GM12878 (cell line): Measurements from ENCODE around the gene HSPB1. TPM values are rescaled to one million over a fixed set of nuclear protein-coding genes. Genes with fewer than 3 reads are reported as not detected.
A peak's percentile ranks its signal among the peaks of the same experiment; 100 is the strongest.

Experiments used
- ATF7 ChIP-seq: fragments of 450-650 bp; IDR thresholded peaks from 2 replicates; pipeline ENCODE4 v1.6.1; 2016; ENCODE audit warnings: low read depth, mild to moderate bottlenecking
- CBX5 ChIP-seq: sonication (generic); IDR thresholded peaks from 2 replicates; pipeline ENCODE4 v1.6.1; 2016; ENCODE audit warnings: low read depth, moderate library complexity, mild to moderate bottlenecking, inconsistent platforms
- FOXM1 ChIP-seq: IDR thresholded peaks from 2 replicates; pipeline ENCODE4 v1.6.1; 2012; ENCODE audit warnings: low read depth, mild to moderate bottlenecking, inconsistent platforms, low read length, moderate library complexity
- HCFC1 ChIP-seq: fragments of 150-350 bp; IDR thresholded peaks from 2 replicates; pipeline ENCODE4 v1.6.1; 2014; ENCODE audit warnings: low read length
- MAX ChIP-seq: IDR thresholded peaks from 2 replicates; pipeline ENCODE4 v1.6.1; 2012; ENCODE audit warnings: low read depth, low read length, improper control_type of control experiment
- MTA2 ChIP-seq: fragments of 450-650 bp; IDR thresholded peaks from 2 replicates; pipeline ENCODE4 v1.6.1; 2016; ENCODE audit warnings: low read depth, mild to moderate bottlenecking, moderate library complexity
- MXI1 ChIP-seq: fragments of 150-350 bp; IDR thresholded peaks from 2 replicates; pipeline ENCODE4 v1.6.1; 2011; ENCODE audit warnings: low read depth, mild to moderate bottlenecking, inconsistent platforms, low read length, improper control_type of control experiment
- MYC ChIP-seq: IDR thresholded peaks from 2 replicates; pipeline ENCODE4 v1.6.1; 2011; ENCODE audit warnings: mild to moderate bottlenecking, low read length, moderate library complexity, inconsistent platforms; ENCODE audit not compliant: insufficient read depth, insufficient replicate concordance, insufficient read length, severe bottlenecking
- NKRF ChIP-seq: fragments of 450-650 bp; conservative IDR thresholded peaks from 2 replicates; pipeline ENCODE4 v1.6.1; 2017; ENCODE audit warnings: mild to moderate bottlenecking, moderate library complexity
- NR2C2 ChIP-seq: IDR thresholded peaks from 2 replicates; pipeline ENCODE4 v1.6.1; 2011; ENCODE audit warnings: borderline replicate concordance, low read depth; ENCODE audit not compliant: control insufficient read depth, insufficient read length
- PKNOX1 ChIP-seq: fragments of 450-650 bp; IDR thresholded peaks from 2 replicates; pipeline ENCODE4 v1.6.1; 2016; ENCODE audit warnings: mild to moderate bottlenecking
- RAD51 ChIP-seq: fragments of 450-650 bp; IDR thresholded peaks from 2 replicates; pipeline ENCODE4 v1.6.1; 2016; ENCODE audit warnings: moderate library complexity, mild to moderate bottlenecking, inconsistent platforms
- SMAD1 ChIP-seq: fragments of 450-650 bp; IDR thresholded peaks from 2 replicates; pipeline ENCODE4 v1.6.1; 2018; ENCODE audit warnings: mild to moderate bottlenecking, low read depth; ENCODE audit not compliant: partially characterized antibody
- STAT1 ChIP-seq: fragments of 450-650 bp; conservative IDR thresholded peaks from 2 replicates; pipeline ENCODE4 v1.6.1; 2014; ENCODE audit warnings: antibody characterized with exemption, mild to moderate bottlenecking
- SUPT20H ChIP-seq: IDR thresholded peaks from 2 replicates; pipeline ENCODE4 v1.6.1; 2011; ENCODE audit warnings: low read depth, mild to moderate bottlenecking, low read length, moderate library complexity, borderline replicate concordance; ENCODE audit not compliant: control insufficient read depth
- TCF7 ChIP-seq: IDR thresholded peaks from 2 replicates; pipeline ENCODE4 v1.6.1; 2014; ENCODE audit warnings: antibody characterized with exemption, borderline replicate concordance
- USF1 ChIP-seq: IDR thresholded peaks from 2 replicates; pipeline ENCODE4 v1.6.1; 2011; ENCODE audit warnings: borderline replicate concordance, low read depth, mild to moderate bottlenecking, moderate library complexity, mixed read lengths, low read length; ENCODE audit not compliant: insufficient read depth; ENCODE audit errors: extremely low read length
- WRNIP1 ChIP-seq: IDR thresholded peaks from 2 replicates; pipeline ENCODE4 v1.6.1; 2011; ENCODE audit warnings: low read depth, low read length, improper control_type of control experiment, borderline replicate concordance
- ZBED1 ChIP-seq: IDR thresholded peaks from 2 replicates; pipeline ENCODE4 v1.6.1; 2016; ENCODE audit warnings: borderline replicate concordance
- ZNF207 ChIP-seq: fragments of 450-650 bp; IDR thresholded peaks from 2 replicates; pipeline ENCODE4 v1.6.1; 2014; ENCODE audit warnings: antibody characterized with exemption, mild to moderate bottlenecking, borderline replicate concordance
- ZNF592 ChIP-seq: fragments of 450-650 bp; IDR thresholded peaks from 2 replicates; pipeline ENCODE4 v1.6.1; 2017; ENCODE audit warnings: mild to moderate bottlenecking, moderate library complexity
- polyA plus RNA-seq, 11 experiments: library from polyadenylated mRNA; depleted of rRNA in 4 of 11; unstranded in 6 of 11; stranded (reverse) in 5 of 11; fragments of >200 nt; fragmentation: Nextera tagmentation in 4 of 11; fragmentation: Illumina TruSeq in 1 of 11; extraction: Ambion mirVana in 4 of 11; extraction: Trizol in 1 of 11; gene quantifications; 1 replicate in 1 of 11; 2 replicates in 10 of 11; pipeline versions ENCODE4 v1.2.1 to v1.2.3, GENCODE V29; 2011 to 2016; ENCODE audit warnings: inconsistent platforms in 2 of 11, missing spikeins in 2 of 11, low read depth in 1 of 11
- total RNA-seq, 4 experiments: library from RNA; depleted of rRNA in 3 of 4; stranded (reverse); fragments of >200 nt in 3 of 4; fragmentation: Illumina TruSeq in 1 of 4; extraction: Trizol in 1 of 4; gene quantifications; 2 replicates each; pipeline versions ENCODE4 v1.2.1 to v1.2.3, GENCODE V29; 2013 to 2021

Gene HSPB1
- total and polyA plus RNA-seq, 10 of the 15 experiments (the other 5 are each of a cell fraction or from before 2014, with no cell fraction given) = 13.7 to 297 (median 62.0) TPM

- no peak for TF ChIP-seq ZNF592
- no peak for TF ChIP-seq PKNOX1
- no peak for TF ChIP-seq TCF7
- TF ChIP-seq STAT1 = no peak
- TF ChIP-seq MXI1 = peak; percentile 81
- TF ChIP-seq SUPT20H = no peak
- TF ChIP-seq ATF7 = peak; percentile 33
- TF ChIP-seq MTA2 = peak; percentile 47; the same call in 1 of the 2 replicates
- 0 out of 2 replicates have a peak, but pooled peaks have one; percentile 19 for TF ChIP-seq RAD51
- TF ChIP-seq MAX = peak; percentile 43; the same call in 1 of the 2 replicates
- no peak for TF ChIP-seq USF1
- TF ChIP-seq MYC = no peak
- TF ChIP-seq NKRF = peak; percentile 58
- TF ChIP-seq ZNF207 = no peak
- no peak for TF ChIP-seq NR2C2
- TF ChIP-seq WRNIP1 = no peak
- no peak for TF ChIP-seq CBX5
- peak; percentile 62; the same call in 1 of the 2 replicates for TF ChIP-seq ZBED1
- no peak for TF ChIP-seq FOXM1
- 0 out of 2 replicates have a peak, but pooled peaks have one; percentile 36 for TF ChIP-seq HCFC1
- no peak for TF ChIP-seq SMAD1
Measured at GRCh38 chr7:76318488-76319353, 16.2 kb downstream of the HSPB1 start (continued).
